GM19099 (cell line): ENCODE results near the gene CERS5.

Experiments
- POLR2A ChIP-seq: IDR thresholded peaks from 3 replicates; pipeline ENCODE4 v1.6.1; 2011; ENCODE audit warnings: low read depth; ENCODE audit not compliant: insufficient read length; ENCODE audit errors: extremely low read depth

Gene CERS5

DNA sequence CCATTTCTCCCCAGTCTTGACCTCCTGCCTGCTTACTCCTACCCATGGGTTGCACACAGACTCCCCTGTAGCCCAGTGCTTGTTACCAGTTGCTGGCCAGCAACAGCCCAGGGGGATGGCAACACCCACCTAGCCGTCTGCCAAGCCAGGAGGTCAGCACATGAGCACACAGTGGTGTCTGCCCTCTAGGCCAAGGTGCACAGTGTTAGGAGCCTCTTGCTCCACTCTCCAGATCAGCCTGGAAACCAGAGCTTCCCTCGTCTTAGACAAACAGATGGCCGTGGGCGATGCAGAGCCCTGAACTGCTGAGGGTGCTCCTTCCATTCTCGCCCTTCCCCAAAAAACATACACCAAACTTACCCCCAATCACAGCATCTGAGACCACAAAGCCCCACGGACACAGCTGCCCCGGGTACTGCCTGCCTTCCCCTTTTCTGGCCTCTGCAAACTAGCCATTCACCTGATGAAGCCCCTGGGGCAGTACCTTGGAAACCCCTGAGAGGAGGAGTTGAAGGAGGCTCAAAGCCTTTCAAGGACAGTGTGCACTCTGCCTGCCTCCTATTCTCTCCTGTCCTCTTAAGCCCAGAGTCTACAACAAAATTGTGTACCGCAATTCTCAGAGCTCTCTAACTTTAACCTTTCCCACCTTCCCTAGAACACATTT lies 64.4 kb downstream of the CERS5 start:
- TF ChIP-seq POLR2A: no peak

DNA sequence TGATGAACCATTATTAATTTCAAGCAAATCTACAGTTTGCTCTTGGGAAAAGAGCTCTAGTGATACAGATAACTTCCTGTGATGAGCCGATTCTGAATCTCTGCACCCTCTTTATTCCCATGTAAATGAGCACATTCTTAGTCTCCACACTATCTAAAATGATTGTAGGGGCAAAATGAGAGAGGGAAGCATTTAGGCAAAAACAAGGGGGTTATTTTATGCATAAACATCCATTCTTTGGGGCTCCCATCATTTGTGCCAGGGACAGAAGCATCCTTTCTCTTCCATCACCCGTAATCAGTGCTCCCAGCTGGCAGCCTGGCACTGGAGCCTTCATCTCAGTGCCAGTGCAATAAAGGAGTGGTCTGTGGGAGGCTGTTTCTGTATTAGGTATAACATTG lies 65.0 kb downstream of the CERS5 start:
- no peak for TF ChIP-seq POLR2A

DNA sequence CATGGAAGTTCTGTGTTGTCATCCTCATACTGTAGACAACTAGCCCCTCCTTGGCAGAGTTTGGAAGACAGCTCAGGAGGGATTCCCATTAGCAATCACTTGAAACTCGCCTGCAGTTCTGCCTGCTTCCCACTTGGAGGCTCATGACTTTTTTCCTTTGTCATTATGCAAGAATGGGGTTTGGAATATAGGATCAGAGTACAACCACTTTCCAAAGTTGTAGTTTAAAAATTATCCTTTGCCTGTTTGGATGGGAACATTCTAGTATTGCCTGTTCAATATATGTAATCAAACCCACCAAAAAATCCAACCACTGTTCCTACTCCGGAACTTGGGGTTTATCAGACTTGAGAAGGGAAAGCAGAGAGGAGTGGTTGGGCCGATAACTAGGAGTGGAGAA lies 65.5 kb downstream of the CERS5 start:
- no peak for TF ChIP-seq POLR2A

DNA sequence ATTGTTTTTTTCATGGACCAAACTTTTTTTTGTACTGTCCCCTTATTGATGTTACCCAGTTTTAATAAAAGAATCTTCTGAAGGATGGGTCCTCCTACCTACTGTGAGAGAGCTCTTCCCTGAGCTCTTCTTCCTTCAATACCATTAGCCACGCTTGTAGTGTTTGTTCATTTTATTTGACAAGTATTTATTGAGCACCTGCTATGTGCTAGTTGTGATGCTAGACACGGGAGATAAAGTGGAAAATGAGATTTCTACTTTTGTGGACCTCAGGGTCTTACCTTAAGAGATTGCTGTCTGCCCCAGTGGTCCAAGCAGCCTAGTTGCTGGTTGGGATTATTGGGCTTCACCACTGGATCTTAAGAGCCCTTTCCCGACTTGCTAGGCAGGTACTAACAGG lies 66.6 kb downstream of the CERS5 start:
- no peak for TF ChIP-seq POLR2A

DNA sequence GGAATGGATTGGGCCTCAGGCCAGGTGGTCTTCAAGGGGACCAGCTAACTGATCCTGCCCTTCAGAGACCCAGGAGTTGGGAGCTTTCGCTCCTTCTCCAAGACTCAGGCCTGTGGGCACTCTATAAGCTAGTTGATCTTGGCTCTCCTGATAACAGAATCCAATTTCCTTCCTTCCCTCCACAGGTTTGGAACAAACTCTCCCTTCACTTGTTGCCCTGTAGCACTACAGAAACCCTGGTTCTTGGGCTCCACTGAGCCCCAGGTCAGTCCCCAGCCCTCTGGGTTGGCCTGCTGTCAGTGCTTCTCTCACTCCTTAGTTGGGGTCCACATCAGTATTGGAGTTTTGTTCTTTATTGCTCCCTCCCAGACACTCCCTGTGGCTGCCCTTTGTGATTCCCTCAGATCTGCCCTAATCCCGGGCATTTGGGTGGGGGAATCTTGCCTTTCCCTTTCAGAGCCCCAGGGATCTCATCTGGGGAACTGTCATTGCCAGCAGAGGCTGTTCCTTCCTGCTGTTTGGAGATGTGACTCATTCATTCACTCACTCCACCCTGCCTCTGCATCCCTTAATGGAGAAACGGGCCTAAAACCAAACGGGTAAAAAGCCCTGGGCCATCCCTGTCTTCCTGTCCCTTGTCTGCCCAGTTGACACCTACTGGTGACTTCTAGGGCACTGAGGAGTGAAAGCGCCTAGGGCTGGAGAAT lies 67.7 kb downstream of the CERS5 start:
- TF ChIP-seq POLR2A: no peak

DNA sequence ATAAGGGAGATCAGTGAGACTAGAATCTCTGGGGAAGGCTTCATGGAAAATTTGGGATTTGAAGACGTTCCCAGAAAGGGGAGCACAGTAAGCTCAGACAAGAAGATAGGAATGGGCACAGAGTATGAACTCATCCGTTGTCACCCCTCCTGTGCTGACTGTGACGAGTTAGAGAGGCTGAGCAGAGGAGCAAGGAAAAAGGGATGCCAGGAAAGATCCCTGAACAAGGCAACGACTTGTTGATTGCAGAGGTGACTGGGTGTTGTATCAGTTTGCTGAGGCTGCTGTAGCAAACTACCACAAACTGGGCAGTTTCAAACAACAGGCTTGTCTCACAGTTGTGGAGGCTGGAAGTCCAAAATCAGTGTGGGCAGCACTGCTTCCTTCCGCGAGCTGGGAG lies 69.2 kb downstream of the CERS5 start:
- no peak for TF ChIP-seq POLR2A

DNA sequence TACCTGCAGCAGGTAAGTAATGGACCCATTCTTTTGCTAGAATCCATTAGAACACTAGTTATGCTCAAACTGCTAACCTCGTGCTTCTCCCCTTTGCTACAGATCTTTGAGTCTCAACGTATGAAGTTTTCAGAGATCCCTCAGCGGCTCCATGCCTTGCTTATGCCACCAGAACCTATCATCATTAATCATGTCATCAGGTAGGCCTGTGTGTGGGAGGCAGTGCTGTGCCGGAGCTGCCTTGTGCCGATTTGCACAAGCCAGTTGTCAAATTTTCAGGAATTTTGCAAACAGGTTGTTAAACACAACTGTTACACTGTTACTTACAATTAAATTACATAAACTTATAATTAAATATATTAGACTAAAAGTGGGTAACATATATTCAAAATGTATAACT lies 76.8 kb downstream of the CERS5 start:
- TF ChIP-seq POLR2A: no peak

DNA sequence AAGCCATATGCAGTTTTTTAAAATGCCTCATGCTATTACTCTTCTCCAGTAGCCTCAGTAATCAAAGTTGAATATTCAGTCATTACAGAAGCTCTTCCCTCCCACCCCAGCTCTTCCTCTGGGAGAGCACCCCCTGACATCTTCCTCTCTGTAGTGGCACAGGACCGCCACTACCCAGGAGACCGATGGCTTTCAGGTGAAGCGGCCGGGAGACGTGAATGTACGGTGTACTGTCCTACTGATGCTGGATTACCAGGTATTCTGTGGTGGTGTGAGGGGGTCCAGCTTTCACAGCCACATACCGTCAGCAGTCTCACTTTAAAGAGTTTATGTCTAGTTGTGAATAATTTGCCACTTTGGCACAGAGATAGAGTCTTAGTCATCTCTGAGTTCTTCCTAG lies 77.4 kb downstream of the CERS5 start:
- TF ChIP-seq POLR2A: no peak

DNA sequence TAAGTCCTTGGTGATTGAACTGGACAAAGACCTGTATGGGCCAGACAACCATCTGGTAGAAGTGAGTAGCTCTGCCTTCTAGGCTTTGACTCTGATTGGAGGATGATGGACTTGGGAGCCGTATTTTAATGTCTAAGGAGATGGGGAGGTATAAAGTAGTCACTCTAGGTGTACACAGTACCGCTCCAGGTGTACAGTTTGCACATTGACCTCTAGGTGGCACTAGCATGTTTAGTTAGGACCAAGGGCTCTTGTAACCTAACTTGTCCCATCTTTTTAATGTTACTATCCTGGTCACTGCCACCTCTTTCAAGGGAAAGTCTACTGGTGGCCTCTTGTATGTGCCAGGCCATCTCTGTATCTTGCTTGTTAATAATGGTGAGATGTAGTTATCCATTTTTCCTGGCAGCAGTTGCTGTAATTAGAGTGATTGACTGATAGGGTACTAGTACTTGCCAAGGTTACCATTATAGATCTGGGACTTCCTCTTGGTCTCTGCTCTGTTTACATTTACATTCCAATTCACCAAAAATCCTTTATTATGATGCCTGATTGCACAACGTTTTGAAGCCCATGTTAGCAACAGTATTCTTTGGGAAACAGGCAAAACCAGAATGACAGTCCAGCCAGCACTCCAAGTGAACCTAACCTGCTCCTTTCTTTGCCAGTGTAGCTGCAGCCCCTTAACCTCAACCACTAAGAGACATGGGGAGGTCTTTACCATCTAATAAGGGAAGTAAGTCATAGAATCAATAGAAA lies 78.4 kb downstream of the CERS5 start:
- TF ChIP-seq POLR2A: no peak

DNA sequence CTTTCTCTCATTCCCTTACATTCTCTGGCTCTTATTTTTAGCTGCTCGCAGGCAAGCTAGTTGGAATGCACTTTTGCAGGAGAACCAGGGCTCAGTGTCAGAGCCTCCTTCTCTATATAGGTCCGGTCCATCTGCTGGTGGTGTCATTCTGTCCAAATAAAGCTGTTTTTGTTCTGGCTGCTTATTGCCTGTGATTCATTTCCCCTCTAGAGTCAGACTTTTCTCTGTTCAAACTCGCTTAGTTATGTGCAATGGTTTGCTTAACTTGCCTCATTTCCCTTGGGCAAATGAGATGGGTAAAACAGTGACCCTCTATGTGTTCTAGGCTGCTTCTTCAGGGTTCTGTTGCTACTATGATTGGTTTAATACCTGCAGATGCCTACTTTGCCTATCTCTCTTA lies 79.2 kb downstream of the CERS5 start:
- no peak for TF ChIP-seq POLR2A

DNA sequence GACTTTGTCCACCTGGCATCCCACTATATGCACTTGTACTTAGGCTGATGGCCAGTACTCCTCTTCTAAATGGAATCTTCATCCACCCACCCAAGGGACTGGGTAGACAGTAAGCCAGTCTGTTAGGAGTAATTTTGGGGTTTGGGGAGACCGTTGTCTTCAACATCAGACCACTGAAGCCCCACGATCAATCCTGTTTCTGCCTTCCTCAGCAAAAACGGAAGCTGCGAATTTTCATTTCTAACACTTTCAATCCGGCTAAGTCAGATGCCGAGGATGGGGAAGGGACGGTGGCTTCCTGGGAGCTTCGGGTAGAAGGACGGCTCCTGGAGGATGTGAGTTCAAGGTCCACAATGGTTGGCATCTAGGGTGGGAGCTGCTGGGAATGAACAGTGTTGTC lies 80.0 kb downstream of the CERS5 start:
- TF ChIP-seq POLR2A: no peak

DNA sequence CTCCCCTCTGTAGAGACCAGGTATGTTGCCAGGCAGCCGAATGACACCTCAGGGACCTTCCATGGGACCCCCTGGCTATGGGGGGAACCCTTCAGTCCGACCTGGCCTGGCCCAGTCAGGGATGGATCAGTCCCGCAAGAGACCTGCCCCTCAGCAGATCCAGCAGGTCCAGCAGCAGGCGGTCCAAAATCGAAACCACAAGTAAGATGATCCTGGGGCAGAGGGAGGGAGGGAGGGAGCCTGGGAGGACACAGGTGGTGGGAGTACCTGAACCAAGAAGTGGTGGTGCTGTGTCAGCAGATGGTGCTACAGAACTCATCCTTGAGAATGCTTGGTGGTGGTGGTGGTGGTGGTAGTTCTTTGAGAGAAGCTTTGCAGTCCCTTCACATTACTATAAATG lies 81.0 kb downstream of the CERS5 start:
- TF ChIP-seq POLR2A: no peak

DNA sequence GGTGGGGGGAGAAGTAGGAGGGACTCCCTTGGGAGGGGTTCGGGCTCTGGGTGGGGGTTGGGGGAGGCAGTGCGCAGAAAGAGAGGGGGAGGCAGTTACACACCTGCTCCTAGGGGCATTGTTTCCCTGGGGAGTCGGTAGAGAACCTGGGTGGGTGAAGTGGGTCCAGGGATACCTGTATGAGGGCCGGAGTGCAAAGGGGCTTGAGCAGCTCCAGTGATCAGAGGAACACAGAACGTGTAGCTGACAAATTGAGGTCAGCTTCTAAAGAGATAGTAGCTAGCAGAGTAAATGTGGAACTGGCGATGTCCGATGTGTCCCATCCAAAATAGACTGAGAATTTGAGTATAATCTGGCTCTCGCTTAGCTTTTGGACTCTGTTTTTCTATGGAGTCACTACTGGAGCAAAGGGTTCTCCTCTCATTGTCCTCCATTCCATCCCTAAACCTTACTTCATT lies 81.5 kb downstream of the CERS5 start:
- TF ChIP-seq POLR2A: no peak

DNA sequence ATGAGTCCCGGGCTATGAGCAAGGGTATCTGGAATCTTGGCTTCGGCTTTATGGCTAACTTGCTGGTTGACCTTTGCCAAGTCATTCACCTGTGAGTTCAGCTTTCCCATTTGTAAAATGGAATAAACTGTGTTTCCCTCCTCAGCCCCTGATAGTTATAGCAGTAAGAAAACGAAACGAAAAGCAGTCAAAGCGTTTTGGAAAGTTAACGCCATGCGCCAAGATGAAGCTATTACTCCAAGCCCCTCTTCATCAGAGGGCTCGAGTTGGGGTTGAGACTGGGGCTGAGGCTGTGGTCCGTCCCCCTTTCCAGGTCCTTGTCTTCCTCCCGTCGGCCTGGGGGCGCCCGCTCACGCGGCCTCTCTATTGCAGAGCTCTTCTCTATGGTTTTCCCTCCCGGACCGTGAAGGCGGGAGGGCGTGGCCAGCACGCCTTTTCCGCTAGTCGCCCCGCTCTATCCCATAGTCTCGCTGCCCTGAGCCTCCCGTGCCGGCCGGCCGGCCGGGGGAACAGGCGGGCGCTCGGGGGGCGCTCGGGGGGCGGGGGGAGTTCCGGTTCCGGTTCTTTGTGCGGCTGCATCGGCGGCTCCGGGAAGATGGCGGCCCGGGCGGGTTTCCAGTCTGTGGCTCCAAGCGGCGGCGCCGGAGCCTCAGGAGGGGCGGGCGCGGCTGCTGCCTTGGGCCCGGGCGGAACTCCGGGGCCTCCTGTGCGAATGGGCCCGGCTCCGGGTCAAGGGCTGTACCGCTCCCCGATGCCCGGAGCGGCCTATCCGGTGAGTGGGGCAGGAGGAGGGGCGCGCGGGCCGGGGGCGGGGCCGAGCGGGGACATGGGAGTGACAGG lies 82.2 kb downstream of the CERS5 start, which contains the start of gene SMARCD1:
Gene SMARCD1, plus strand, starts transcription at position 568 of the 840 bp plus-strand sequence. Its CDS starts 28 bp downstream, at position 596.
- TF ChIP-seq POLR2A: peak; percentile 79

DNA sequence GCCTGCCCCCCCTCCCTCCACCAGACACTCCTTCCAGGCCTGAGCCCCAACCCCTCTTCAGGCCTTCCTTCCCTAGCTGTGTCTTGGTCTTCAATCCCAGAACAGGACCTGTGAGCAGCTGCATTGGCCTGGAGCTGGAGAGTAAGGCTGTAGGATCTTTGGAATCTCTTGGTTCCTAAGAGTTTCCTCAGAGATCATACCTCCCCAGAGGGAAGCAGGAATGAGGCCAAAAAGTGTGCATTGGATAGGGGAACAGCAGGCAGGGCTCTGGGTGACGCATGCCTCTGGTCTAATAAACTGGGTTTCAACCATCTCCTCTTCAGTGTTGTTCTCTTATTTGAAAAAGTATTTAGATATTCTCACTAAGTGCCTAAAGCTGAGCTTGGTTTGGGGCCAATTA lies 83.9 kb downstream of the CERS5 start:
- TF ChIP-seq POLR2A: no peak

DNA sequence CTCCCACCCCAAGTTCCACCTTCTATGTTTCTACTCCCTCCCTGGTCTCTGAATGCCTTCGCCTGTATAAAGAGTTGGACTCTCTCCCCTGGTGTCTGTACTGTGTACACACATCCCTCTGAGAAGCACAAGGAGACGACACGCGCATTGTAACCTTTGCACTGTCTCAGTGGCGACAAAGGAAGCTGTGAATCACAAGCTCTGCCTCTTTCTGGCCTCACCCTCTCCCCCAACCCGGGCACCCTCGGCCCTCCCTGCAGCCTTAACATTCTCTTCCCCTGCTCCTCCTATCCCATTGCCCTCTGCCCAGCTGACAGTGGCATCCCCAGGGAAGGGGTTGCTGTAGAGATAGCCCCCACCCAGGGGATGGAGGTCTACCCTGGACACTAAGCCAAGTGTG lies 84.5 kb downstream of the CERS5 start:
- TF ChIP-seq POLR2A: no peak
